ENCODE measurements around the gene GSAP. TPM values are rescaled to one million over a fixed set of nuclear protein-coding genes. Genes with fewer than 3 reads are reported as not detected.
A peak's percentile ranks its signal among the peaks of the same experiment; 100 is the strongest.

The GSAP gene
- total RNA-seq, 3 donors from 2014 or later: 8.0 to 16.7 (median 14.2) TPM

GRCh38 chr7:77427996-77428603 lies 12.0 kb upstream of the GSAP start:
- intact Hi-C loops (cut with DNase I, micrococcal nuclease): no loop called here
- DNase-seq (peak in 1 of 3 donors; percentile 21), ATAC-seq (peak; percentile 52)
- H3K4me1 ChIP-seq (ENCODE audit: low read depth): no peaks in the 10 kb centered on the region
- no peaks in the 10 kb centered on the region for H3K36me3 ChIP-seq (ENCODE audit: low read depth)
- no peaks in the 10 kb centered on the region for H3K9me3 ChIP-seq
- TF ChIP-seq, protein P1, sequence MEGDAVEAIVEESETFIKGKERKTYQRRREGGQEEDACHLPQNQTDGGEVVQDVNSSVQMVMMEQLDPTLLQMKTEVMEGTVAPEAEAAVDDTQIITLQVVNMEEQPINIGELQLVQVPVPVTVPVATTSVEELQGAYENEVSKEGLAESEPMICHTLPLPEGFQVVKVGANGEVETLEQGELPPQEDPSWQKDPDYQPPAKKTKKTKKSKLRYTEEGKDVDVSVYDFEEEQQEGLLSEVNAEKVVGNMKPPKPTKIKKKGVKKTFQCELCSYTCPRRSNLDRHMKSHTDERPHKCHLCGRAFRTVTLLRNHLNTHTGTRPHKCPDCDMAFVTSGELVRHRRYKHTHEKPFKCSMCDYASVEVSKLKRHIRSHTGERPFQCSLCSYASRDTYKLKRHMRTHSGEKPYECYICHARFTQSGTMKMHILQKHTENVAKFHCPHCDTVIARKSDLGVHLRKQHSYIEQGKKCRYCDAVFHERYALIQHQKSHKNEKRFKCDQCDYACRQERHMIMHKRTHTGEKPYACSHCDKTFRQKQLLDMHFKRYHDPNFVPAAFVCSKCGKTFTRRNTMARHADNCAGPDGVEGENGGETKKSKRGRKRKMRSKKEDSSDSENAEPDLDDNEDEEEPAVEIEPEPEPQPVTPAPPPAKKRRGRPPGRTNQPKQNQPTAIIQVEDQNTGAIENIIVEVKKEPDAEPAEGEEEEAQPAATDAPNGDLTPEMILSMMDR (IDR thresholded peaks at IDR 0.05): no peak
- no peak overlapping the region for H3K4me3 ChIP-seq

- no peak for ATAC-seq
- no peaks in the 10 kb centered on the region for H3K9me3 ChIP-seq
- TF ChIP-seq, protein P1 (IDR thresholded peaks at IDR 0.05): no peak
- no peaks in the 10 kb centered on the region for H3K36me3 ChIP-seq (ENCODE audit: low read depth)
- intact Hi-C loops (cut with DNase I, micrococcal nuclease): no loop called here
- no peak for DNase-seq
- H3K4me1 ChIP-seq (ENCODE audit: low read depth): no peaks in the 10 kb centered on the region
- no peak overlapping the region for H3K4me3 ChIP-seq
These were observed 10.4 kb upstream of the GSAP start for GRCh38 chr7:77426521-77427051.

DNA sequence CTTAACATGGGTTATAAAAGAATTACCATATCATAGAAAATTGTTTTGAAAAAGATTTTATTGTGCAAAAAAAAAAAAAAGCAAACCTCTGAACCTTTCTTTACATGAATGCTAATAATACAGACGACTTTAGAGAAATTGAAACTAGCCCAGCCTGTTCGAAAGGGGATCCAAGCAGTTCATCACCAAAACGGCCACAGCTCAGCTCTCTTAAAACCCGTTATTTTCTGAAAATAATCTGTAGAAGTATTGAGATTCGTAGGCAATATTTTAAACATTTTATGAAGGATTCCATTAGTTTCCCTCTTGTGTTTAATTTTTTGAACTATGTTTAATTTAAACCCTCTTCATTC lies 9.9 kb upstream of the GSAP start:
- no peaks in the 10 kb centered on the region for H3K4me1 ChIP-seq (ENCODE audit: low read depth)
- no peaks in the 10 kb centered on the region for H3K9me3 ChIP-seq
- intact Hi-C loops (cut with DNase I, micrococcal nuclease): no loop called here
- no peaks in the 10 kb centered on the region for H3K36me3 ChIP-seq (ENCODE audit: low read depth)
- DNase-seq (no peak), ATAC-seq (no peak)
- no peak overlapping the region for H3K4me3 ChIP-seq
- TF ChIP-seq, protein P1 (IDR thresholded peaks at IDR 0.05): no peak

- intact Hi-C loops (cut with DNase I, micrococcal nuclease): no loop called here
- no peaks in the 10 kb centered on the region for H3K36me3 ChIP-seq (ENCODE audit: low read depth)
- H3K4me3 ChIP-seq: no peak overlapping the region
- TF ChIP-seq, protein P1 (IDR thresholded peaks at IDR 0.05): no peak
- H3K9me3 ChIP-seq: no peaks in the 10 kb centered on the region
- DNase-seq (no peak), ATAC-seq (no peak)
- H3K4me1 ChIP-seq (ENCODE audit: low read depth): no peaks in the 10 kb centered on the region
These were observed 9.2 kb upstream of the GSAP start for GRCh38 chr7:77425101-77426051.

DNA sequence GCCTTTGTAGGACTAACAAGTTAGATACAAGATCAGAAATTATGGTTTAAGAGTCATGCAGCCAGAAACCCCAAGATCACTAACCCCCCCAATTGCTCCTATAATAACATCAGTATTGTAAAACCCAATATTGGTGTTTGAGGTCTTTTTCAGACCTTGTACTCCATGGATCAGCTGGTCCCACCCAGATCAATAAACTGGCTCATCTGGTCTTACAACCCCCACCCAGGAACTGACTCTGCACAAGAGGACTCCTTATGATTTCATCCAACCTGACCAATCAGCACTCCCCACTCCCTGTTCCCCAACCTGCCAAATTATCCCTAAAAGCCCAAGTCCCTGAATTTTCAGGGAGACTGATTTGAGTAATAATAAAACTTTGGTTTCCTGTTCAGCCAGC lies 6.4 kb upstream of the GSAP start:
- intact Hi-C loops (cut with DNase I, micrococcal nuclease): no loop called here
- Histone ChIP-seq H3K4me3 (no peak overlapping the region), H3K36me3 (ENCODE audit: low read depth) (no peaks in the 10 kb centered on the region), H3K9me3 (no peaks in the 10 kb centered on the region), H3K4me1 (ENCODE audit: low read depth) (no peaks in the 10 kb centered on the region)
- TF ChIP-seq, protein P1 (IDR thresholded peaks at IDR 0.05): no peak
- DNase-seq (no peak), ATAC-seq (no peak)
